Activated CD4-positive, CD25-positive, alpha-beta regulatory T cell treated with anti-CD3 and anti-CD28 coated beads, Interleukin-2, amount 50 U/mL, for 16 hours (primary cell): ENCODE data around the gene TBP.
A peak's percentile ranks its signal among the peaks of the same experiment; 100 is the strongest.
"Not testable (repeated sequence)": the region's sequence is repeated elsewhere in the genome, so short reads cannot be mapped to it uniquely, and the experiment has no call there.

ENCODE experiments used
- DNase-seq: peaks from one replicate; pipeline ENCODE4 v3.0.0-alpha.2; 2020; ENCODE audit warnings: low read depth, low spot score

TBP gene

GRCh38 chr6:170554013-170554795 is at the start of gene TBP:
TSS of gene TBP (plus strand) at chr6:170554369. CDS start at chr6:170557030, 2,661 bp downstream.
- DNase-seq, result peak; percentile 97

- no peak for DNase-seq
These were observed 49.7 kb upstream of the TBP start for GRCh38 chr6:170504479-170504878.

- no peak for DNase-seq
These were observed 48.9 kb upstream of the TBP start for GRCh38 chr6:170505306-170505705.

- DNase-seq, result no peak
These were observed 47.7 kb upstream of the TBP start for GRCh38 chr6:170506446-170506845.

GRCh38 chr6:170507728-170508127 is 46.4 kb upstream of the TBP start:
- not testable (repeated sequence) for DNase-seq

- DNase-seq, result not testable (repeated sequence)
These were observed 45.9 kb upstream of the TBP start for GRCh38 chr6:170508275-170508674.

- DNase-seq, result not testable (repeated sequence)
These were observed 45.1 kb upstream of the TBP start for GRCh38 chr6:170508892-170509722.

GRCh38 chr6:170509723-170510018 is 44.5 kb upstream of the TBP start:
- no peak for DNase-seq

- DNase-seq, result no peak
These were observed 43.5 kb upstream of the TBP start for GRCh38 chr6:170510631-170511030.

- DNase-seq, result no peak
These were observed 41.9 kb upstream of the TBP start for GRCh38 chr6:170512249-170512648.

- DNase-seq, result no peak
These were observed 39.3 kb upstream of the TBP start for GRCh38 chr6:170514908-170515307.

GRCh38 chr6:170516783-170517616 is 37.2 kb upstream of the TBP start:
- no peak for DNase-seq

GRCh38 chr6:170522565-170523183 is 31.5 kb upstream of the TBP start:
- no peak for DNase-seq

GRCh38 chr6:170523256-170524171 is 30.7 kb upstream of the TBP start:
- DNase-seq, result no peak

- DNase-seq, result no peak
These were observed 30.0 kb upstream of the TBP start for GRCh38 chr6:170524172-170524502.

GRCh38 chr6:170525795-170526194 is 28.4 kb upstream of the TBP start:
- DNase-seq, result no peak

- DNase-seq, result not testable (repeated sequence)
These were observed 26.2 kb upstream of the TBP start for GRCh38 chr6:170527995-170528394.

GRCh38 chr6:170529839-170530469 is 24.2 kb upstream of the TBP start:
- peak; percentile 39 for DNase-seq

GRCh38 chr6:170532867-170533488 is 21.2 kb upstream of the TBP start:
- DNase-seq, result no peak

GRCh38 chr6:170533792-170534191 is 20.4 kb upstream of the TBP start:
- DNase-seq, result no peak
